Progenitor cell of endocrine pancreas (in vitro differentiated cells): ENCODE results near the gene SLC9A7. TPM values are rescaled to one million over a fixed set of nuclear protein-coding genes. Genes with fewer than 3 reads are reported as not detected.
"Not testable (repeated sequence)": the region's sequence is repeated elsewhere in the genome, so short reads cannot be mapped to it uniquely, and the experiment has no call there.

Experiments
- DNase-seq: peaks from one replicate; pipeline ENCODE4 v3.0.0; 2021; ENCODE audit warnings: low spot score; ENCODE audit not compliant: unreplicated experiment
- H3K27ac Mint-ChIP-seq: 2 replicates; pipeline ENCODE4 v1.8.0; 2021; ENCODE audit warnings: mild to moderate bottlenecking, moderate library complexity, mixed read lengths
- H3K27me3 Mint-ChIP-seq: 2 replicates; pipeline ENCODE4 v1.8.0; 2021; ENCODE audit warnings: mixed read lengths
- H3K36me3 Mint-ChIP-seq: 2 replicates; pipeline ENCODE4 v1.8.0; 2022; ENCODE audit warnings: mixed read lengths; ENCODE audit not compliant: insufficient read depth
- H3K4me1 Mint-ChIP-seq: 2 replicates; pipeline ENCODE4 v1.8.0; 2021; ENCODE audit warnings: low read depth, mixed read lengths
- H3K4me3 Mint-ChIP-seq: 2 replicates; pipeline ENCODE4 v1.8.0; 2021; ENCODE audit warnings: low read depth, mild to moderate bottlenecking, moderate library complexity, mixed read lengths
- H3K9me3 Mint-ChIP-seq: 2 replicates; pipeline ENCODE4 v1.8.0; 2021; ENCODE audit warnings: low read depth, mixed read lengths
- total RNA-seq: library from RNA; stranded (reverse); gene quantifications from 2 replicates; pipeline ENCODE4 v1.2.1, GENCODE V29; 2021
- TF ChIP-seq, protein P1 (sequence below): fragments of 200-600 bp; sonication (generic); IDR thresholded peaks from one replicate; pipeline ENCODE4 v1.5.0; 2021; ENCODE audit warnings: antibody characterized with exemption, mild to moderate bottlenecking; ENCODE audit not compliant: unreplicated experiment

The SLC9A7 gene
- total RNA-seq, 1 donor from 2014 or later: 9.5 TPM

DNA sequence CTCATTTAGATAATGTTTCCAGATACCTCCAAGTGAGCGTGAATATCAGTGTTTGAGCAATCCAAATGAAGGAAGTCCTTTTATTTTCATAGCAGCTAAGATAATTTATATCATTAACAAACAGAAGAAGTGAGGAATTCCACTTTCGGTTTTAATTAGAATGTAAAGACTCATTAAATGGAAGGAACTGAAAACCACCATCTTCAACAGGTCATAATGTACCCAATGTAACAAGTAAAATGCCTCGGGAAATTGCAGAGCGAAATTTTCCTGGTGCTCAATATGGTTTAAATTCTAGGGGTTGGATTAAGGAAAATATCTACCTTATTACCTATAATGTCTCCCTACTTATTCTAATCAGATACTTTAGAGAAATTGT is 33.9 kb upstream of the SLC9A7 start:
- Mint-ChIP-seq H3K27ac (no peak overlapping the region), H3K27me3 (no peaks in the 10 kb centered on the region), H3K4me3 (no peak overlapping the region), H3K9me3 (peaks cover 9% of the 10 kb centered on the region), H3K36me3 (no peaks in the 10 kb centered on the region), H3K4me1 (no peaks in the 10 kb centered on the region)
- DNase-seq: no peak
- TF ChIP-seq, protein P1, sequence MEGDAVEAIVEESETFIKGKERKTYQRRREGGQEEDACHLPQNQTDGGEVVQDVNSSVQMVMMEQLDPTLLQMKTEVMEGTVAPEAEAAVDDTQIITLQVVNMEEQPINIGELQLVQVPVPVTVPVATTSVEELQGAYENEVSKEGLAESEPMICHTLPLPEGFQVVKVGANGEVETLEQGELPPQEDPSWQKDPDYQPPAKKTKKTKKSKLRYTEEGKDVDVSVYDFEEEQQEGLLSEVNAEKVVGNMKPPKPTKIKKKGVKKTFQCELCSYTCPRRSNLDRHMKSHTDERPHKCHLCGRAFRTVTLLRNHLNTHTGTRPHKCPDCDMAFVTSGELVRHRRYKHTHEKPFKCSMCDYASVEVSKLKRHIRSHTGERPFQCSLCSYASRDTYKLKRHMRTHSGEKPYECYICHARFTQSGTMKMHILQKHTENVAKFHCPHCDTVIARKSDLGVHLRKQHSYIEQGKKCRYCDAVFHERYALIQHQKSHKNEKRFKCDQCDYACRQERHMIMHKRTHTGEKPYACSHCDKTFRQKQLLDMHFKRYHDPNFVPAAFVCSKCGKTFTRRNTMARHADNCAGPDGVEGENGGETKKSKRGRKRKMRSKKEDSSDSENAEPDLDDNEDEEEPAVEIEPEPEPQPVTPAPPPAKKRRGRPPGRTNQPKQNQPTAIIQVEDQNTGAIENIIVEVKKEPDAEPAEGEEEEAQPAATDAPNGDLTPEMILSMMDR: no peak

DNA sequence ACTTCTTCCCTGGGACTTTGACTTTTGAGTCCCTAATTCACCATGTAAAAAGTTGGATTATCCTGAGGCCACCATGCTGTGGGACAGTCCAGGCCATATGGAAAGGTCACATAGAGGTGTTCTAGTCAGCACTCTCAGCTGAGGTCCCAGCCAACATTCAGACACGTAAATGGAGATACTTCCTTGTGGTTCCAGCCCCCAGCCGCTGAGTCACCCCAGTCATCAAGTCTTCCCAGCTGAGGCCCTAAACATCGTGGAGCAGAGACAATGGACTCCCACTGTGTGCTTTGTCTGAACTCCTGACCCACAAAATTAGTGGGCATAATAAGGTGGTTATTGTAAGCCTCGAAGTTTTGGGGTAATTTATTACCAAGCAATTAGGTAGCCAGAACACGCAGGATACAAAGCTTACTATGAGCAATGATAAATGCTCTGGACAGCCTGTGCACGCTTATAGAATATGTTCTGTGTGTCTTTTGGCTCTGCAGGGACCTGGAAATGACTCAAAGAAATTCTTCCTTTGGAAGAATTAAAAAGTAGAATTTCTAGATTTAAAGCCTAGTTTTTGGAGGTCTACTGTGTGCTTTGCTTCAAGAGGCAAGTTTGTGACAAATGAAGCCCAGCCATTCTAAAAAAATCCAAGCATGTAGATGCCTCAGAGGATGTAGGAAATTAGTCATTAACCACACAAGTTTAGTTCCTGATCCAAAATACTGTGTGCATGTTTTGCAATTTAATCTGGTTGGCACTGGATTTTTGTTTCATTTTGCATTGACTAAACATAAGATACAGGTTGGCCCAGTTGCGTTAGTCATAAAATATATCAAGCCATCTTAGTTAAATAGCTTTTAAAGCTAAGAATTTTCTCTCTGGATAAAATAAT is 33.2 kb upstream of the SLC9A7 start:
- TF ChIP-seq, protein P1: no peak
- H3K4me3 Mint-ChIP-seq: no peak overlapping the region
- H3K27me3 Mint-ChIP-seq: no peaks in the 10 kb centered on the region
- no peaks in the 10 kb centered on the region for H3K4me1 Mint-ChIP-seq
- H3K27ac Mint-ChIP-seq: no peak overlapping the region
- H3K9me3 Mint-ChIP-seq: peaks cover 13% of the 10 kb centered on the region
- no peak for DNase-seq
- H3K36me3 Mint-ChIP-seq: no peaks in the 10 kb centered on the region

DNA sequence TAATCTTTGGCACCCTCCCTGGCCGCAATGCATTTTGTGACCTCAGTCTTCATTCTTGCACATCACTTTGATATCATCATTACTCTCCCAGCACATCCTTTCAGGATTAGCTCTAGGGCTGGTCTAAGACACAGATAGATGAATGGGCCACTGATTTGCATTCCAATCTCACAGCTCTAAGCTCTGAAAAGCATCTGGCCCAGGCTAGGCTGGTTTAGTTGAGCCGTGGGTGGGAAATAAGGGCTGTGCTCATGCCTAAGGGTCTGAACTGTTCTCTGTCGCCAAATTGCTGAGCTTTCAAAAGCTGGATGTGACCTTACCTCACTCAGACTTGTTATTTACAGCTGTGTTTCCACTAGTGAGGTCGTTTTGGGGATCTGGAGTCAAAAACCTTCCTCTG is 30.0 kb upstream of the SLC9A7 start:
- no peak overlapping the region for H3K27ac Mint-ChIP-seq
- no peak overlapping the region for H3K4me3 Mint-ChIP-seq
- TF ChIP-seq, protein P1: no peak
- DNase-seq: no peak
- no peaks in the 10 kb centered on the region for H3K4me1 Mint-ChIP-seq
- H3K36me3 Mint-ChIP-seq: peaks cover 3% of the 10 kb centered on the region
- H3K27me3 Mint-ChIP-seq: no peaks in the 10 kb centered on the region
- peaks cover 17% of the 10 kb centered on the region for H3K9me3 Mint-ChIP-seq

DNA sequence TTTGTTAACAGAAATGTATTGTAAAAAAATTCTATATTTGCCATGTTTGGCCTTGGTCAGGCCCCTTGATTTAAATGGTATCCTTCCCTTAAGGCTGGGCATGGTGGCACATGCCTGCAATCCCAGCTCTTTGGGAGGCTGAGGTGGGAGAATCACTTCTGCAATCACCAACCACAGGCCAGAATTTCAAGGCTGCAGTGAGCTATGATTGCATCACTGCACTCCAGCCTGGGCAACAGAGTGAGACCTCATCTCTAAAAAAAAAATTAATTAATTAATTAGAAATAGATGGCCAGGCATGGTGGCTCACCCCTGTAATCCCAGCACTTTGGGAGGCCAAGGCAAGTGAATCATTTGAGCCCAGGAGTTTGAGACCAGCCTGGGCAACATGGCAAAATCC is 25.5 kb upstream of the SLC9A7 start:
- H3K9me3 Mint-ChIP-seq: peaks cover 17% of the 10 kb centered on the region
- not testable (repeated sequence) for H3K27ac Mint-ChIP-seq, H3K4me1 Mint-ChIP-seq, H3K4me3 Mint-ChIP-seq, H3K36me3 Mint-ChIP-seq, DNase-seq, H3K27me3 Mint-ChIP-seq

DNA sequence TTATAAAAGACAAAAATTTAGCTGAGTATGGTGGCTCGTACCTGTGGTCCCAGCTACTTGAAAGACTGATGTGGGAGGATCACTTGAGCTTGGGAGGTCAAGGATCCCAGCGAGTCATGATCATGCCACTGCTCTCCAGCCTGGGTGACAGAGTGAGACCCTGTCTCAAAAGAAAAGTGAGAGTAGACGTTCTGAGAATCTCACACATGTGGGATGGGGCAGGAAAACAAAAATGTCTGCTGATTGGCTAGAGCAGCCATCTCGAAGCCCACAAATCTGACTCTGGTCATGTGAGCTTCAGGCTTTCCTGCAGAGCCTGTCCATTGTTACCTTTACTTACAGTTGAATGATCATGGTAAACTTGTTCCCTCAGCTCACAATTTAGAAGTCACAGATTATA is 23.1 kb upstream of the SLC9A7 start:
- Mint-ChIP-seq H3K36me3 (peaks cover 3% of the 10 kb centered on the region), H3K4me1 (peaks cover 6% of the 10 kb centered on the region), H3K27me3 (peaks cover 9% of the 10 kb centered on the region), H3K9me3 (peaks cover 4% of the 10 kb centered on the region), H3K27ac (no peak overlapping the region), H3K4me3 (no peak overlapping the region)
- no peak for DNase-seq
- TF ChIP-seq, protein P1: no peak
